PFSK-1 (cell line): ENCODE measurements around the gene COL4A2.

Experiments used
- FOXP2 ChIP-seq: optimal IDR thresholded peaks from 2 replicates; pipeline ENCODE3; 2011; ENCODE audit warnings: borderline replicate concordance, control low read depth, inconsistent platforms; ENCODE audit not compliant: insufficient read depth; ENCODE audit errors: extremely low read length, extremely low read depth
- POLR2AphosphoS5 ChIP-seq: IDR thresholded peaks from 2 replicates; pipeline ENCODE4 v1.6.1; 2012; ENCODE audit warnings: low read depth, mild to moderate bottlenecking, control low read depth, low read length, moderate library complexity
- REST ChIP-seq, 2 experiments: IDR thresholded peaks; 2 replicates each; pipeline versions ENCODE4 v1.6.1 to v1.8.0; 2011 to 2012; ENCODE audit warnings: low read depth in 2 of 2, low read length in 2 of 2, control low read depth in 1 of 2, inconsistent platforms in 1 of 2, mild to moderate bottlenecking in 1 of 2, moderate library complexity in 1 of 2; ENCODE audit not compliant: insufficient read depth in 1 of 2
- SIN3A ChIP-seq: IDR thresholded peaks from 2 replicates; pipeline ENCODE4 v1.6.1; 2012; ENCODE audit warnings: mild to moderate bottlenecking, low read length, moderate library complexity, borderline replicate concordance; ENCODE audit not compliant: insufficient read depth
- TAF1 ChIP-seq: IDR thresholded peaks from 2 replicates; pipeline ENCODE4 v1.6.1; 2012; ENCODE audit warnings: low read length, control low read depth, borderline replicate concordance; ENCODE audit not compliant: insufficient read depth

The COL4A2 gene

DNA sequence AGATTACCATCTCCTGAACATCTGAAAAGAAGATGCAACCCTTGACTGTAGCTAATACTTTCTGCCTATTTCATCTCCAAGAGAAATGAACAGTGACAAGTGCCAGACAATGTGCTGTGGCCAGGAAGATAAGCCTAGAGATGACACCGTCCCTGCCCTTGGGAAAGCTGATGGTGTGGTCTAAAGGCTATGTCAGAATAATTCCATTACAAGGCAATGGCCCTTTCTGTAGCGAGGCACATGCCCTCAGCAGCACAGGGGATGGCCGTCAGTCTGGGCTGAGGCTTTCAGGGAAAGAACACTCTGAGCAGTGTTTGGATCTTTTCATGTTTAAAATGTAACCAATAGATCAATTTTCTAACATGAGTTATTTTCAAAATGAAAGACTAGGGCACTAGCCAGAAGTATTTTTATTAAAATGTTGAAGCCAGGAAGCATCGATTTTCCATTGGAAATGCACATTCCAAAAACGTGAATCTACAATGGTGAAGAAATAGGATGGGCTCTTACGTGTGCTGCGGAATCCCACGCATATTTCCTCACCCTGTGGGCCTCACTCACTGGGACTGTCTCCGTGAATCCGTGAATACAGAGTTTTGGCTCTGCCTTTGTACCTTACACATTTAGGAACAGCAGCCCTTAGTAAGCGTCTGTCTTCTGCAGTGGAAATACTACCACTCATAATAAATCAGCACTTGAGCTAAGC is 22.2 kb upstream of the COL4A2 start:
- no peak for TF ChIP-seq TAF1
- no peak for TF ChIP-seq REST (IDR thresholded peaks at IDR 0.05; ENCODE audit: insufficient read depth in 1 of 2, low read depth in 2 of 2, low read length in 2 of 2)
- TF ChIP-seq POLR2AphosphoS5 = no peak
- TF ChIP-seq FOXP2 = no peak
- TF ChIP-seq SIN3A = no peak

DNA sequence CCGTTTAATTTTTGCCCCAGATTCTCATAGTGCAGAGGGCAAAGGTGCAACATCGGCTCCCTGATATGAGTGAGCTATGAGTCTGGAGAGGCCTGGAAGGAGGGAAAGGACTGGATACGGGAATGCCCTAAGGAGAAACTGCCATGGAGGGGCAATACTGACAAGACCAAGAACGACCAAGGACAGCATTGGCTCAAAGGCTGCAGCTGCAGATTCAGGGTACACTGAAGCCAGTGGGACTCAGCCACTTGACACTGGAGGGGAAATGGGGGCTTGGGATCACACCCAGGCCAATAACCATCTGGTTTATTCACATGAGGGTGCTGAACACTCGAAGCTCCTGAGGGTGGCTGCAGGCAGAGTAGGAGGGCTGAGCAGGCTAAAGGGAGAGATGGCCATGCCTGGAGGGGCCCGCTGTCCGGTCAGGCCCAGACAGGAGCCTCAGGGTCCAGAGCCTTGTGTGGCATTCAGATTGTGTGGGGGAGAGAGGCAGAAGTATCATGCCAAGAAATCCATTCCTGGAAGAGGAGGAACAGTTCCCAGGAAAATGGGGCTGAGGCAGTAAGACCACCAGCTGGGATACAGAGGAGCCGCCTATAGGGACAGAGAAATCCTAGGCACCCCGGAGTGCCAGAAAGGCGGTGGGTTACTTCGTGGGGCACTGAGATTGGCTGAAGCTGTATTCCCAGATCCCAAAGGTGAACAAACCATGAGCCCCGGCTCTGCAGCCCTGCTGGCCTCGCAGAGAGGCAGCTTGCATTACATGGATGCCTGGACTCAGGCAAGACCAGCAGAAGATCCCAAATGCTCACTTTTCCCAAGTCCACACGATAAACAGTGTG is 20.9 kb upstream of the COL4A2 start:
- TF ChIP-seq SIN3A (no peak), POLR2AphosphoS5 (no peak), REST (IDR thresholded peaks at IDR 0.05; ENCODE audit: insufficient read depth in 1 of 2, low read depth in 2 of 2, low read length in 2 of 2) (no peak), TAF1 (no peak), FOXP2 (no peak)

DNA sequence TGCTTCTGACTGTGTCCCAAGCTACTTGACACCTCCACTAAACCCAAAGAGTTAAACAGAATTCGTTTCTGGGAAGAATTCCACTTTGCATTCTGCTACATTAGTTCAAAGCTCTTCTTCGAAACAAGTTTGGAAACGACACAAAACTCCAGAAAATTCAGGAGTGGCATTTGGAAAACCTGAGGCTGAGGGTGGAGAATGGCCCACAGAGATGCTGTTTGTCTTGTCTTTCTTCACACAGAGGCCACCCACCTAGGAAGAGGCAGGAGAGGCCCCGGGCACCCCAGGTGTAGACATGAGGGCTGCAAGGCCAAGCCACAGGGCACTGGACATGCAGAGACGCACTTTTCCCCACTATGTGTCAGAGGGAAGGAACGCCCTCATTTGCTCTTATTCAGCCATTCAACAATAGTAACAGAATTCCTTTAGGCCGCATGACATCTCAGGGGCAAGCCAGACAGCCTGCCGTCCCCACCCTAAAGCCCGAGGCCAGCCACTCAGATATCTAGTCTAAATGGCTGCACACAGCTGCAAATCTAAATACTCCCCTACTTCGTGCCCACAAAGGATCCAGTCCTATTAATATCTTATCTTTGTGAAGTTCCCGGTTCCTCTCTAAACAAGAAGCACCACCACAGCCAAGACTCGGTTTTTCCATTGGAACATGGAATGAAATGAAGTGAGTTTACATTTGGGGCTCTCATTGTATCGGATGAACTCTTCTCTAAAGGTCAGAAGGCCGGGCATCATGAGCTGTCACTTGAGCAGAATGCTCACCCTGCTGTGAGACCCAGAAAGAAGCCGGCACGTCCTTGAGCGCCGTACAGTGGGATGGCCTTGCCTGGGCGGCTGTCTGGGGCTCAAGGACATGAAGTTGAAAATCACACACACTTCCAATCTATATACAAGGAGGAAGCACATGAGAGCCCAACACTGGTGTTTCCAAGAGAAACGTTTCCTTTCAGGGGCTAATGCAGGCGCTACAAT is 20.0 kb upstream of the COL4A2 start:
- TF ChIP-seq TAF1 (no peak), SIN3A (no peak), FOXP2 (no peak), REST (IDR thresholded peaks at IDR 0.05; ENCODE audit: insufficient read depth in 1 of 2, low read depth in 2 of 2, low read length in 2 of 2) (no peak)

DNA sequence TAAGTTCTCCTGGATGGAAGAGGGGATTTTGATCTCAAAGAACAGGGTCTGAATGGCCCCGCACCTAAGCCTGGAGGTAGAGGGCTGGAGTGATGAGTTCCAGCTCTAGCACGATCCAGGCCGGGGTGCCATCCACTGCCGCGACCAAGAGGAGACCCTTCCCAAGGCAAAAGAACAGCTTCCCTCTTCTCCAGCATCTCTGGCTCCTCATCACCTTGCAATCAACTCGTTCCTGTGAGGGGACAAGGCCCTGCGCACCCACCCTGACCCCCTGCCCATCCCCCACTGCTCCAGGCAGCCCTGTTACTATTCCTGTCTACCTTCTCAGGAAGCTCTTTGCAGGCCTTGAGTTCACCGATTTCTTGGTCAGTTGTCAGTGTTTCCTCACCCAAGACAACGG is 17.9 kb upstream of the COL4A2 start:
- TF ChIP-seq TAF1 = no peak
- no peak for TF ChIP-seq SIN3A
- TF ChIP-seq REST (IDR thresholded peaks at IDR 0.05; ENCODE audit: insufficient read depth in 1 of 2, low read depth in 2 of 2, low read length in 2 of 2) = no peak
- TF ChIP-seq POLR2AphosphoS5 = no peak
- no peak for TF ChIP-seq FOXP2
